CD8-positive, alpha-beta memory T cell (primary cell): ENCODE data around the gene SOX11. TPM values are rescaled to one million over a fixed set of nuclear protein-coding genes. Genes with fewer than 3 reads are reported as not detected.
A peak's percentile ranks its signal among the peaks of the same experiment; 100 is the strongest.
"Not testable (repeated sequence)": the region's sequence is repeated elsewhere in the genome, so short reads cannot be mapped to it uniquely, and the experiment has no call there.

Experiments used
- CTCF ChIA-PET: fragments of 350-600 bp; sonication (Branson Sonifier 250); formaldehyde crosslinking; loops from one replicate; lab custom pipeline; 2021; ENCODE audit warnings: antibody characterized with exemption; lab: Charles Lee
- POLR2A ChIA-PET: fragments of 350-600 bp; sonication (Branson Sonifier 250); formaldehyde crosslinking; loops from one replicate; lab custom pipeline; 2021; ENCODE audit warnings: antibody characterized with exemption; lab: Charles Lee
- DNase-seq, 5 donors: peaks; one replicate each; pipeline versions ENCODE4 v3.0.0 to v3.0.0-alpha.2; 2020 to 2022; ENCODE audit warnings: mixed read lengths in 1 of 5
- H3K27ac ChIP-seq: one replicate; pipeline ENCODE4 v1.7.0; 2013; ENCODE audit warnings: low read depth, mild to moderate bottlenecking, low read length, moderate library complexity
- H3K27me3 ChIP-seq: 2 replicates; pipeline ENCODE4 v1.7.0; 2013; ENCODE audit warnings: low read length, mild to moderate bottlenecking; ENCODE audit not compliant: insufficient read depth, poor library complexity, severe bottlenecking
- H3K36me3 ChIP-seq: 2 replicates; pipeline ENCODE4 v1.7.0; 2013; ENCODE audit warnings: mild to moderate bottlenecking, low read length, moderate library complexity; ENCODE audit not compliant: insufficient read depth
- H3K4me1 ChIP-seq: 2 replicates; pipeline ENCODE4 v1.7.0; 2013; ENCODE audit warnings: mild to moderate bottlenecking, low read length, moderate library complexity; ENCODE audit not compliant: insufficient read depth
- H3K4me3 ChIP-seq: 2 replicates; pipeline ENCODE4 v1.7.0; 2013; ENCODE audit warnings: mild to moderate bottlenecking, low read length
- H3K9me3 ChIP-seq: 2 replicates; pipeline ENCODE4 v1.7.0; 2013; ENCODE audit warnings: mild to moderate bottlenecking, low read length
- H3K27ac Mint-ChIP-seq, 8 donors: one replicate each; pipeline ENCODE4 v1.8.0; 2020 to 2021; ENCODE audit warnings: mixed read lengths in 8 of 8, mild to moderate bottlenecking in 6 of 8, inconsistent platforms in 3 of 8, moderate library complexity in 3 of 8
- H3K27me3 Mint-ChIP-seq, 2 donors: one replicate each; pipeline ENCODE4 v1.8.0; 2020 to 2021; ENCODE audit warnings: mixed read lengths in 2 of 2, mild to moderate bottlenecking in 1 of 2, moderate library complexity in 1 of 2
- H3K36me3 Mint-ChIP-seq, 3 donors: one replicate each; pipeline ENCODE4 v1.8.0; 2020 to 2021; ENCODE audit warnings: mixed read lengths in 3 of 3, inconsistent platforms in 1 of 3, mild to moderate bottlenecking in 1 of 3
- H3K4me1 Mint-ChIP-seq, 3 donors: one replicate each; pipeline ENCODE4 v1.8.0; 2020 to 2021; ENCODE audit warnings: mixed read lengths in 3 of 3, inconsistent platforms in 1 of 3, mild to moderate bottlenecking in 1 of 3
- H3K4me3 Mint-ChIP-seq, 7 donors: one replicate each; pipeline ENCODE4 v1.8.0; 2020 to 2021; ENCODE audit warnings: mixed read lengths in 7 of 7, mild to moderate bottlenecking in 6 of 7, moderate library complexity in 4 of 7, inconsistent platforms in 2 of 7
- H3K9me3 Mint-ChIP-seq, 5 donors: one replicate each; pipeline ENCODE4 v1.8.0; 2020 to 2022; ENCODE audit warnings: mixed read lengths in 5 of 5, mild to moderate bottlenecking in 3 of 5, moderate library complexity in 2 of 5, inconsistent platforms in 1 of 5
- polyA plus RNA-seq: library from polyadenylated mRNA; unstranded; fragments of 300-500 nt; fragmentation: Illumina TruSeq; gene quantifications from one replicate; pipeline ENCODE4 v1.2.3, GENCODE V29; 2021
- total RNA-seq, 2 experiments: library from RNA; stranded (reverse); gene quantifications; one replicate each; pipeline ENCODE4 v1.2.3, GENCODE V29; 2021

Gene SOX11
- total and polyA plus RNA-seq, 3 experiments from 2014 or later, result not detected

- H3K27ac Mint-ChIP-seq, result no peak overlapping the region
- H3K36me3 Mint-ChIP-seq, result no peaks in the 10 kb centered on the region
- Histone ChIP-seq H3K9me3 (no peaks in the 10 kb centered on the region), H3K36me3 (no peaks in the 10 kb centered on the region), H3K4me3 (no peak overlapping the region), H3K27ac (no peak overlapping the region), H3K27me3 (no peaks in the 10 kb centered on the region), H3K4me1 (no peaks in the 10 kb centered on the region)
- H3K4me3 Mint-ChIP-seq, result no peak overlapping the region
- no peak for DNase-seq
- POLR2A ChIA-PET, result no interaction called here
- H3K27me3 Mint-ChIP-seq, result peaks cover 0 to 3% of the 10 kb centered on the region in 2 donors
- CTCF ChIA-PET, result no interaction called here
- no peaks in the 10 kb centered on the region for H3K4me1 Mint-ChIP-seq
- H3K9me3 Mint-ChIP-seq, result peaks cover 0 to 5% (median 0%) of the 10 kb centered on the region in 5 donors
Measured at GRCh38 chr2:5666798-5667197, 25.4 kb upstream of the SOX11 start.

- H3K4me3 ChIP-seq, H3K9me3 Mint-ChIP-seq, H3K27me3 ChIP-seq, DNase-seq, H3K27ac ChIP-seq, H3K36me3 Mint-ChIP-seq, H3K27me3 Mint-ChIP-seq, H3K36me3 ChIP-seq, H3K4me3 Mint-ChIP-seq, CTCF ChIA-PET, H3K9me3 ChIP-seq, POLR2A ChIA-PET, H3K4me1 ChIP-seq, H3K27ac Mint-ChIP-seq, H3K4me1 Mint-ChIP-seq: not testable (repeated sequence)
Measured at GRCh38 chr2:5667655-5668054, 24.5 kb upstream of the SOX11 start.

- Mint-ChIP-seq H3K4me3 (no peak overlapping the region), H3K36me3 (no peaks in the 10 kb centered on the region), H3K27ac (no peak overlapping the region), H3K27me3 (peaks cover 6 to 10% of the 10 kb centered on the region in 2 donors), H3K4me1 (no peaks in the 10 kb centered on the region), H3K9me3 (peaks cover 0 to 5% (median 0%) of the 10 kb centered on the region in 5 donors)
- H3K4me3 ChIP-seq, result no peak overlapping the region
- H3K36me3 ChIP-seq, result no peaks in the 10 kb centered on the region
- no peaks in the 10 kb centered on the region for H3K27me3 ChIP-seq
- no peak overlapping the region for H3K27ac ChIP-seq
- no peak for DNase-seq
- ChIA-PET POLR2A (no interaction called here), CTCF (no interaction called here)
- H3K9me3 ChIP-seq, result no peaks in the 10 kb centered on the region
- no peaks in the 10 kb centered on the region for H3K4me1 ChIP-seq
Measured at GRCh38 chr2:5668682-5669250, 23.4 kb upstream of the SOX11 start.

GRCh38 chr2:5672749-5673144 is 19.4 kb upstream of the SOX11 start:
- H3K9me3 ChIP-seq, result no peaks in the 10 kb centered on the region
- no peaks in the 10 kb centered on the region for H3K36me3 ChIP-seq
- no peak overlapping the region for H3K27ac ChIP-seq
- Mint-ChIP-seq H3K36me3 (no peaks in the 10 kb centered on the region), H3K27ac (no peak overlapping the region), H3K9me3 (peaks cover 0 to 4% (median 2%) of the 10 kb centered on the region in 5 donors), H3K4me1 (no peaks in the 10 kb centered on the region), H3K27me3 (peaks cover 10 to 12% of the 10 kb centered on the region in 2 donors), H3K4me3 (peak overlapping the region in 1 of 7 donors; percentile 68)
- ChIA-PET POLR2A (no interaction called here), CTCF (no interaction called here)
- no peak for DNase-seq
- H3K4me3 ChIP-seq, result no peak overlapping the region
- H3K27me3 ChIP-seq, result no peaks in the 10 kb centered on the region
- no peaks in the 10 kb centered on the region for H3K4me1 ChIP-seq

- Histone ChIP-seq H3K4me1 (no peaks in the 10 kb centered on the region), H3K36me3 (no peaks in the 10 kb centered on the region), H3K4me3 (no peak overlapping the region), H3K27me3 (no peaks in the 10 kb centered on the region), H3K9me3 (no peaks in the 10 kb centered on the region), H3K27ac (no peak overlapping the region)
- Mint-ChIP-seq H3K4me1 (no peaks in the 10 kb centered on the region), H3K36me3 (no peaks in the 10 kb centered on the region), H3K27me3 (peaks cover 10 to 12% of the 10 kb centered on the region in 2 donors), H3K9me3 (peaks cover 0 to 10% (median 2%) of the 10 kb centered on the region in 5 donors), H3K4me3 (no peak overlapping the region), H3K27ac (no peak overlapping the region)
- CTCF ChIA-PET, result no interaction called here
- POLR2A ChIA-PET, result no interaction called here
- no peak for DNase-seq
Measured at GRCh38 chr2:5673145-5674025, 18.8 kb upstream of the SOX11 start.

GRCh38 chr2:5674026-5674340 is 18.2 kb upstream of the SOX11 start:
- no peaks in the 10 kb centered on the region for H3K36me3 Mint-ChIP-seq
- no peak overlapping the region for H3K27ac Mint-ChIP-seq
- POLR2A ChIA-PET, result no interaction called here
- Histone ChIP-seq H3K9me3 (no peaks in the 10 kb centered on the region), H3K27me3 (no peaks in the 10 kb centered on the region), H3K4me3 (no peak overlapping the region), H3K36me3 (no peaks in the 10 kb centered on the region), H3K27ac (no peak overlapping the region), H3K4me1 (no peaks in the 10 kb centered on the region)
- no peak overlapping the region for H3K4me3 Mint-ChIP-seq
- CTCF ChIA-PET, result no interaction called here
- peaks cover 8 to 12% of the 10 kb centered on the region in 2 donors for H3K27me3 Mint-ChIP-seq
- H3K9me3 Mint-ChIP-seq, result peaks cover 0 to 10% (median 2%) of the 10 kb centered on the region in 5 donors
- no peak for DNase-seq
- H3K4me1 Mint-ChIP-seq, result no peaks in the 10 kb centered on the region

GRCh38 chr2:5677133-5677532 is 15.1 kb upstream of the SOX11 start:
- no peak overlapping the region for H3K4me3 ChIP-seq
- no peaks in the 10 kb centered on the region for H3K36me3 ChIP-seq
- peaks cover 2 to 12% (median 10%) of the 10 kb centered on the region in 5 donors for H3K9me3 Mint-ChIP-seq
- H3K27me3 Mint-ChIP-seq, result peaks cover 12% of the 10 kb centered on the region in 2 donors
- CTCF ChIA-PET, result no interaction called here
- DNase-seq, result no peak
- H3K36me3 Mint-ChIP-seq, result no peaks in the 10 kb centered on the region
- no peaks in the 10 kb centered on the region for H3K4me1 ChIP-seq
- H3K27ac ChIP-seq, result no peak overlapping the region
- POLR2A ChIA-PET, result no interaction called here
- H3K27me3 ChIP-seq, result no peaks in the 10 kb centered on the region
- no peaks in the 10 kb centered on the region for H3K4me1 Mint-ChIP-seq
- no peak overlapping the region for H3K4me3 Mint-ChIP-seq
- H3K27ac Mint-ChIP-seq, result no peak overlapping the region
- no peaks in the 10 kb centered on the region for H3K9me3 ChIP-seq

- ChIA-PET POLR2A (no interaction called here), CTCF (no interaction called here)
- Mint-ChIP-seq H3K36me3 (no peaks in the 10 kb centered on the region), H3K4me3 (no peak overlapping the region), H3K4me1 (no peaks in the 10 kb centered on the region), H3K27me3 (peaks cover 4 to 12% of the 10 kb centered on the region in 2 donors), H3K27ac (no peak overlapping the region), H3K9me3 (peaks cover 0 to 14% (median 8%) of the 10 kb centered on the region in 5 donors)
- H3K27me3 ChIP-seq, result no peaks in the 10 kb centered on the region
- DNase-seq, result no peak
- no peaks in the 10 kb centered on the region for H3K9me3 ChIP-seq
- H3K36me3 ChIP-seq, result no peaks in the 10 kb centered on the region
- H3K4me1 ChIP-seq, result no peaks in the 10 kb centered on the region
- no peak overlapping the region for H3K4me3 ChIP-seq
- H3K27ac ChIP-seq, result no peak overlapping the region
Measured at GRCh38 chr2:5683471-5683870, 8.7 kb upstream of the SOX11 start.
